Glomerular endothelial cell (primary cell): ENCODE results near the gene SLF2. TPM values are rescaled to one million over a fixed set of nuclear protein-coding genes. Genes with fewer than 3 reads are reported as not detected.
A peak's percentile ranks its signal among the peaks of the same experiment; 100 is the strongest.
"Not testable (repeated sequence)": the region's sequence is repeated elsewhere in the genome, so short reads cannot be mapped to it uniquely, and the experiment has no call there.

Source experiments
- DNase-seq: peaks from one replicate; pipeline ENCODE4 v3.0.0-alpha.2; 2011; ENCODE audit warnings: low read depth, low spot score; ENCODE audit errors: extremely low read depth
- total RNA-seq: library from RNA; depleted of rRNA; stranded (reverse); fragments of >200 nt; gene quantifications from 2 replicates; pipeline ENCODE4 v1.2.3, GENCODE V29; 2015

SLF2 gene
- total RNA-seq, 1 donor from 2014 or later = 29.5 TPM

DNA sequence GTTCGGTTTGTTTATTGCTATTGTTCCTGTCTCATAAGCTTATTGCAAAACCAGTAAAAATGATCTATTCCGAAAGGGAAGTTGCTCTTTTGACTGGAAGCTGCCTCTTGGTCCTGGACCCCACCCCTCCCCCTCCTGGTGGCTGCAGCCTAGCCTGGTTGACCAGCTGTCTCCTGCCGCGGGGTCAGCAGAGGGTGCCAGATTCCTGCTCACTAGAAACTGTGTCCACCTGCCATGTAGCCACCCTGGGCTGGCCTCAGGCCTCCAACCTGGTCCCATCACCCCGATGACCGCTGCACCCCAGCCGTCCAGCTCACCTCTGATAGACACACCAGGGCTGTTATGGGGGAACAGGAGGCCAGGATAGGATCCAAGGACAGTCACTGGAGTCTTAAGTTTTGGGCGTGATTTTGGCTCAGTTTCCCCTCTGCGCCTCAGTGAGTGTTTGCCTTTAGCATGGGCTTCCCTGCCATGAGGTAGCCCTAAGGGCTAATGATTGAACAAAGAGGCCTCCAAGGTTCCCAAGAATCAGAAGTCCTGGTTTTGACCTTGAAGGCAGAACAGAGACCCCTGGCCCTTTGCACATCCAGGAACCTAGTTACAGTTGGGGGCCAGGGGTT is 32.9 kb upstream of the SLF2 start:
- DNase-seq = no peak

DNA sequence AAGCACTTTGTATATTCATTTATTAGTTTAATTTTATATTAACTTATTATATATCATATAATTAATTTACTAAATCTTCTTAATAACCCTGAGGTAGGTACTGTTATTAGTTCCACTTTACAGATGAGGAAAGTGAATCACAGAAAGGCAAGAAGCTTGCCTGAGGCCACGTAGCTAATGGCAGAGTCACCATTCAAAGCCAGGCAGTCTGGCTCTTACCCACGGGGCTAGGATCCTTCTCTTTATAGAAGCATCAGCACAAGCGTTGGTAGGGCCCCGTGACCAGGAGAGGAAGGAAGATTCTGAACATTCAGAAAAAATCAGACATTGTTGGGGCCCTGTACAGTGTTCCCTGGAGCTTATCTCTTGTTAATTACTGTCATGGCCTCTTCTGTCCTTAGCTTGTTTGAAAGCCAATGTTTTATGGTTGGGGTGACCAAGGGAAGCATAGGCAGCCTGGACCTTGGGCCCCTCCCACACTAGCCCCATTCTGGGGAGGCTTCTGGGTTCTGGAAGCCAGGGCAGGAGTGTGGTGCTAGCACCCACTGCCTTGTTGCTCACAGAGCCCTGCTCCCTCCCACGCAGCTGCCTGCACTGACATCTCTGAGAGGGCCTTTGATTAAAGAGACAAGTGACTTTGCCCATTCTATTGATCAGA is 31.1 kb upstream of the SLF2 start:
- no peak for DNase-seq

DNA sequence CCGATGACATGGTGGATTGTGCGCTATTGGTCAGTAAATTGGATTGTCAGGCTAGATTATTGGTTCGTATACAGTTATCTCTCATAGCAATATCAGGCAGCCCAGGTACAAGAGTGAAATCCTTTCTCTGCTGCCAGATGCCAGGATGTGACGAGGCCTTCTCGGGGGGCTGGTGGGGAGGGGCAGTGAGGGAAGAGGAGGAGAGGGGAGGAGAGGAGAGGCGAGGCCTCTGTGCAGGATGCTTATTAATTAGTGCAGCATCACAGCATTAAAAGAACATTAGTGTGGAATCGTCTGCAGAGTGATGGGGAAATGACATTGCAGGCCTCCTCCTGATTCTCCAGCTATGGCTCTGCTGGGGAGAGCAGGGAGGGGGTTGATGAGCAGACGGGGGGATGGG is 30.5 kb upstream of the SLF2 start:
- no peak for DNase-seq

DNA sequence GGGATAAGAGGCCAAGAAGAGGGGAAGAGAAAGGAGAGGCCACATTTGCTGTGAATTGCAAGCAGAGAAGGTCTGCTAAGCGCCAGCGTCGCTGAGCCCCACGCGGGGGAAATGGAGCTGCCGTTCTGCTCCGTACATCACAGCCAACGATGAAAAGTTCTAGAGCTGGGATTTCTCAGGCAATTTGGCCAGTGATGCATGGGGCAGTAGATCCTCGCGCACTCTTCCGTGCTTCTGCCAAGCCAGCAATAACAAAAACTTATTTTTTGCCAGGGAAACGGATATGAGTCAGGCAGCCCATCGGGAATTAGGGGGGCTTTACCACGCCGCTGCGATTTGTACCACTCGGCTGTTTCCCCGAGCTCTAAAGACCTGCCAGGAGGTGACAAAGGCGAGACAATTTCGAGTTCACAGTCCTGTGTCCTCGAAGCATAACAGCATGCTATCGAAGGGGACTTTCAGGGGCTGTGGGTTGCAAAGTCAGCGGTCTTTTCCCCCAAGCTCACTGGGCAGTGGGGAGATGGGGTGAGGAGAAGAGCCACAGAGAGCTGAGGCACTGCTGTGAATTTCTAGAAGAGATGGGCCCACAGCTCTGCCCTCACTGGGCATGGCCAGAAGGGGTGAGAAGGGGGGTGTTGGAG is 30.0 kb upstream of the SLF2 start:
- no peak for DNase-seq

DNA sequence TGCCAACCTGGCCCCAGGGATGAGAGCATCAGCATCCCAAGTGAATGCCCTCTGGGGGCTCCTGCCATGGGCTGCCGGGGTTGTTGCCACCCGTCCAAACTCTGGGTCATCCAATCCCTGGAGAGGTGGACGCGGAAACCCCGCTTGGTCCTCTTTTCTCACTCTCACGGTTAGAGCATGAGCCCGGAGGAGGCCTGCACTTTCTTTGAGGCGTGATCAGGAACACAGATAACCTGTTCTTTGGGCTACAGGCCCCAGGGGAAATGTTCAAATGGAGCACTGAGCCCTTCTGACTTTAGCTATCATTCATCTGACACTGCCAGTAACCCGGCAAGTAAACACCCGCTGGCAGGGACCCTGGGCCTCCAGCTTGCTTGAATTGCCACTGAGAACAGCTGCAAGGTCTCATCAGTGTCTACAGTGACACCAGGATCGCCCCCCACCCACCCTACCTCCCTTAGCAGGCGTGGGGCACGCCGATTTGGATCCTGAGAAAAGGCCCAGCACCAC is 29.4 kb upstream of the SLF2 start:
- DNase-seq = no peak

DNA sequence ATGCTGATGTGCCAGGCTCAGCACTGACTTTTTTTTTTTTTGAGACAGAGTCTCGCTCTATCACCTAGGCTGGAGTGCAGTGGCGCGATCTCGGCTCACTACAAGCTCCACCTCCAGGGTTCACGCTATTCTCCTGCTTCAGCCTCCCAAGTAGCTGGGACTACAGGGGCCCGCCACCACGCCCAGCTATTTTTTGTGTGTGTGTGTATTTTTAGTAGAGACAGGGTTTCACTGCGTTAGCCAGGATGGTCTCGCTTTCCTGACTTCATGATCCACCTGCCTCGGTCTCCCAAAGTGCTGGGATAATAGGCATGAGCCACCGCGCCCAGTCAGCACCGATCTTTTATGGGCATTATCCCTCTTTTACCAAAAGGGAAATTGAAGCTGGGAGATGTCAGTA is 27.2 kb upstream of the SLF2 start:
- not testable (repeated sequence) for DNase-seq

DNA sequence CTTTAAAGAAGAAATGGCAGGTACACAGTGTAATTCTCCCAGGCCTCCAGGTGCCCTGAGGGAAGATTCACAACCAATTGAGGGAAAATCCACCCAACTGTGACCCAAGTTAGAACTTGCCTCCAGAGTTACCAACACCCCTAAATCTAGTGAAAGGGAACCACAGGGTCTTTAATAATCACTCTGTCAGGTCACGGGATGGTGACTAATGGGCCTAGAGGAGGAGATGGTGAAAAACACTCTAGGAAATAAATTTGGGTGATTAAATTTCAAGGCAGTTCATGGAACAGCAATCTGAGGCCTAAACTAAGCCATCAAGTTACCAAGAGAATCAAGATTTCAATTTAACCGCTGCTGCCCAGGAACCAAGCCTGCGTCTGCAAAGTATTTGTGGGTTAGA is 26.7 kb upstream of the SLF2 start:
- no peak for DNase-seq

DNA sequence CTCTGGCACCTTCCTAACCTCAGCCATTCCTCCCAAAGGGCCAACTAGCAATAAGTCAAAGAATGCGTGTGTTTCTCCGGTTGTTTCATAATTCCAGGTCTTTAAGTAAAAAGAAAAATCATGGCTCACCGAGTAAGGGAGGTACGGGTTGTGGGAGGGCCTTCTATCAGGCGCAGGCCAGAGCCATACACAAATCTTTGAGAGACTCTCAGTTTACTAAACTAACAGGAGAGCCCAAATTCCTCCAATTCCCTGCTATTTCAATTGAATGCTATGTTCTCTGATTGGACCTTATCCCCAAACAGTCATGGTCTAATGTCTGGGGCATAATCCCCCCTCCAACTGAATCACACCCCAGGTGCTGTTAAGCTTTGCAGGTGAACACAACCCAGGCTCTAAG is 26.2 kb upstream of the SLF2 start:
- DNase-seq = no peak

DNA sequence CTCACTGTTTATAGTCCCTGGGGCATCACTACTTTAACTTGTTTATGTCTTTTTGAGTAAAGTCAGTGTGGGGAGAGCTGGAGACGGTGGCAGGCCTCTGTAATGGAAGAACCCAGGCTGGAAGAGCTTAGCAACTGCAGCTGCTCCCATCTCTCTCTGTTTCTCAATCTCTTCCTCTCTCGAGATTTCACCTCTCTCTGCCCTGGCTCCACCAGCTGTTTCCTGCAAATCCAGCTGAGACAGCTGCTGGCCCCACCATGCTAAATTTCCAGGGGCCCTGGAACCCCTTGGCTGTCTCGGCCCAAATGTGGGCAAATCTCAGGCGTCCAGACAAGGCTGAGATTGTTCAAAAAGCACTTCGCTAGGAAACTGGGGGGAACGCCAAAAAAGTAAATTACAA is 25.8 kb upstream of the SLF2 start:
- no peak for DNase-seq

DNA sequence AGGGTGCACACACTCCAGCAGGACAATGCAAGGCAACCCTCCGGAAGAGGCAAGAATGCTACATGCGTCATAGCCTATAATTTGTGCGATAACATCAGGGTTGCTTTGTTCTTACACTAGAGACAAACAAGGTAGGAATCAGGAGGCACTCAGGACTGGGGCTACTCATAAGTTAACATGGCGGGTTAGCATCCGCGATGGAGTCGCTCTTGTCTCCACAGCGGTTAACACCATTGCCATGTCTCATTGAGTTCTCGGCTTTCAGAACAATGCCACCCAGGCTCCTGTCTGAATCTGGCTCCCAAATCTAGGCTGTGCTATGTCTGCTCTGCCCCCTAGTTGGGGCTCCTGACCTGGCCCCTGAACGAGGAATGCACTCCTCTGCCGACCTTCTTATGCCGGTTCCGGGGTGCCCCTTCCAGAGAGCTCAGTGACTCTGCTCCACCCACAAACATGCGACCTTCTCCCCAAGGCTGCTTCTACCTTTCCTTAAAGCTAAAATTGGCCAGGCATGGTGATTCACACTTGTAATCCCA is 24.9 kb upstream of the SLF2 start:
- no peak for DNase-seq

DNA sequence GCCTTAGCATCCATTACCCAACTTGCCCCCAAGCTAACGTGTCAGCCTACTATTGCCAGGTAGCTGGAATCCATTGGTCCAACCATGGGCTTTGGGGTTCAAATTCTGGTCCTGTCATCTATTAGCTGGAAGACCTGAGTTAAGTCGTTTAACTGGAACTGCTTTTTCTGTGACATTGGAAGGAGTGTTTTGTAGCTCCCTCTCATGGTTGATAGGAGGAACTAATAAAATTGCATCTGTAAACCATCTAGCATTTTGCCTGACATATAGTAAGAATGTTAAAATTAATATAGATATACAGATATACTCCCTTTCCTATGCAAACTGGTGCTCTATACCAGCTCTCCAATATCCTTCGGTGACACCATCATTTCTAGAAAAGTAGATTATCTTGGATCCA is 23.8 kb upstream of the SLF2 start:
- no peak for DNase-seq

DNA sequence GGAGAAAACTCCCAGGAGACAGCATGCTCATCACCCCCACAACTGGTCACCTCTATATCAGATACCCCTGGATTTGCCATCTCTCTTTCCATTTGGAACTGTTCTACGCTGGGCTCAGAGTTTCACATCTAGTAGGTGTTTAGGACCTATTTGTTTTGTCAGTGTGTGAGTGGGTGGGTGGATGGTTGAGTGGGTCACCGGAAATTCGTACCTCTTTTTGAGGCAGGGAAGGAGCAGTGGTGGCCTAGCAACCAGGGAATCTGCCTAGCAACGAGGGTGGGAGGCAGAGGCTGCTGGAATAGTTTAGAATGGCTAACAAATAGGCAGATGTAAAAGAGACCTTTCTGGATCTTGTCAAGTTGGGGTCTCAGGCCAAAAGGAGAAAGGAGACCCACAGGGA is 23.2 kb upstream of the SLF2 start:
- no peak for DNase-seq

DNA sequence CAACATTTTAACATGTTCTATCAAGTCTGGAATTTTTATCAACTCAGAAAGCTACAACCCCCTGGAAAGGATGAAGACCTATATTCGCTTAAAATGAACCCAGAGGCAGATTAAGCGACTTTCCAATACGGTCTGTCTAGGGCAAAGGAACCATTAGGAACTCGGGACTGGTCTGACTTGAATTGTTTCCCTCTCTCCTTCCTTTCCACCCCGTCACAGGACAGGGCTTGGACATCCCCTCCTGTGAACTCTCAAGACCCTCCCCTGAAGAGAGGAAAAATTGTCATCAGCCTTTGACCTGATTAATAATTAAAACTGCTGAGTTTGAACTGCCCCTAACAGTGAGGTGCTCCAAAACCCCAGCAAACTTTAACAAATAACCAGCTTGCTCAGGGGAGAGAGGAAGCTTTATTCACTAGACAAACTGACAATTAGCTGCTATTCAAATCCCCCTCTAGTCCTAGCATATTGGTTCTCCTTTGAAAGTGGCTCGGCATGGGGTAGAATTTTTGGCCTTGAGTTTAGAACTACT is 22.6 kb upstream of the SLF2 start:
- no peak for DNase-seq

DNA sequence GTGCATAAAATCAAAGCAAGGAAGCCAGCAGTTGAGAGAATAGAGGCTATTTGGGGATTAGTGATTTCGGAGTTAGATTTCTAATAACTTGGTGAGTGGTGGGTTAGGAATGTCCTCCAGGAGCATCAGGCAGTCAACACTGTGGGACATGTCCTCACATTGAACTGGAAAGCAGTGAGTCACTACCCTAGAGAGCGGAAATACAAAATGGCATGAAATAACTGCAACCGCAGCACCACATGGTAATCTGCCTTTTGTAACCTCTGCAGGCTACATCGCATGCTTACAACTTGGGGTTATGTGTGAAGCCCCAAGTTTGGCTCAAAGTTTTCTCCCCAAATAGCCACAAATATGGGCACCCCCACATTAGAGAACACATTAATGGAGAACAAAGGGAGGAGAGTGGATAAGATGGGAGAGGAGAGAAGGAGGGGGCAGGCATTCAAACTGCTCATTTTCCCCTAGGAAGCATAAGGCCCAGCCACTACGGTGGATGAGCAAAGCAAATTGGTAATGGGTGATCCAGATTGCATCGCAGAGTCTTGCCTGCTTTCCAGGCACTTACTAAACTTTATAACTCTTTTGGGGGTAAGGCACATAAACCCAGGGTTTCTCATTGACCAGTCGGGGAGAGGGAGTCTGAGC is 22.0 kb upstream of the SLF2 start:
- DNase-seq = peak; percentile 68

DNA sequence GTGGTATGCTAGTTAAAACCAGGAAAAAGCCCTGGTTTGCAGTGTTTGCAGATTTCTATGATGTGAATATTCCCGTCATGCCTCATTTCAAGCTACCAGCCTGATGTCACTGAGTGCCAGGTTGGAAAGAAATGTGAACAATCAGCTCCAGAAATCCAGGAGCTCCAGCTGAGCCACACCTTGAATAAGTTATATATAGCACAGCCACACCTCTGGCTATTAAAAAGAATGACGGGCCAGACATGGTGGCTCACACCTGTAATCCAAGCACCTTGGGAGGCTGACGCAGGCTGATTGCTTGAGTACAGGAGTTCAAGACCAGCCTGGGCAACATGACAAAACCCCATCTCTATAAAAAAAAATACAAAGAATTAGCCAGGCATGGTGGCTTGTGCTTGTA is 18.7 kb upstream of the SLF2 start:
- DNase-seq = no peak

DNA sequence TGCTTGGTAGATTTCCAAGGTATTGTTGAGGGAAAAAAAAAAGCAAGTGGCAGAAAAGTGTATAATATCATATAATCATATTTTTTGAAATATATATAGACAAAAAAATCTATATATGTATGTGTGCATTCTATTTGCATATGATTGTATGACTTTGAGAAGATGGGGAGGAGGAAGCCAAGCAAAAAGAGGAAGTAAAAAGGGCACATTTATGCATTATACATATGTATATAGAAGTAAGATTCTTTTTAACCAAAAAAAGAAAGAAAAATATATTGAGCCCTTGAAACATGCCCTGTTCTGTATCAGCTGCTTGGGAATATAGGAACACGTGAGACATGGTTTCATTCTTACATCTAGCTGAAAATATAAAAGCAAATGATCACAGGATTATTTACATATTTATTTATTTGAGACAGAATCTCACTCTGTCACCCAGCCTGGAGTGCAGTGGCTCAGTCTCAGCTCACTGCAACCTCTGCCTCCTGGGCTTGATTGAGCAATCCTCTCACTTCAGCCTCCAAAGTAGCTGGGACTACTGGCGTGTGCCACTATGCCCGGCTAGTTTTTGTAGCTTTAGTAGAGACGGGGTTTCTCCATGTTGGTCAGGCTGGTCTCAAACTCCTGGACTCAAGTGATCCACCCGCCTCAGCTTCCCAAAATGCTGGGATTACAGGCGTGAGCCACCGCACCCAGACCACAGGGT is 18.0 kb upstream of the SLF2 start:
- no peak for DNase-seq

DNA sequence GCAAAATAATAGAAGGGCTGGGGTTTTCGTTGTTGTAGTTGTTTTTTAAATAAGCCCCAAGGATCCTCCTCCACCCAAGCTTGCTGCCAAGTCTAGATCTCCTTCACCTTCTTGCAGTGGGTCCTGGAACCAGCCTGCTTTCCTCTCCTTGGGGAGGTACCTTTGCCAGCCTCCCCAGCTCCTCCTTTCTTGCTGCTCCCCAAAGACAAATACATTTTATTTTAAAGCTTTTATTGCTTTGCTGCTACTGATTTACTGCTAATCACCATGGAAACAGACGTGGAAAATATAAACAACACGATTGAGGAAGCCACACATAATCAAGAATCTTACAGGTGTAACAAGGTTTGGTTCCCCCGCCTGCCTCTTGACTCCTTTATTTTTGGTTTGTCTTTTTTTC is 17.4 kb upstream of the SLF2 start:
- no peak for DNase-seq

DNA sequence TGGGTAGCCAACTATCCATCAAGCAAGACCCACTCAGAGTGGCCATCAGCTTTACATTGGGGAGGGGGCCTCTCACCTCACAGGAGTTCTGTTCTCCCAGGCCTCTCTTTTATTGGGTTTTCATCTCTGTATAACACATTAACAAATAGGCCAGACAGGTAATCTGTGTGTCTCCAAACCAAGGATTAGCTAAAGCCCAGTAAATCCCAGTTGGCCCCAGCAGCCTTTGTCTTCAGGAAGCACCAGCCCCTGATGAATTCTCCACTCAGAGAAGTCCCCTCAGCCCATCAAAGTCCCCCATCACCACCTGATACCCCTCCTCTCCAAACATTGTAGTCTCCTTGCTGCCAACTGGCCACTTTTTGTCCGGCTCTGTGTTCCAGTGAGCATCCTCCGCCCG is 16.9 kb upstream of the SLF2 start:
- DNase-seq = no peak

DNA sequence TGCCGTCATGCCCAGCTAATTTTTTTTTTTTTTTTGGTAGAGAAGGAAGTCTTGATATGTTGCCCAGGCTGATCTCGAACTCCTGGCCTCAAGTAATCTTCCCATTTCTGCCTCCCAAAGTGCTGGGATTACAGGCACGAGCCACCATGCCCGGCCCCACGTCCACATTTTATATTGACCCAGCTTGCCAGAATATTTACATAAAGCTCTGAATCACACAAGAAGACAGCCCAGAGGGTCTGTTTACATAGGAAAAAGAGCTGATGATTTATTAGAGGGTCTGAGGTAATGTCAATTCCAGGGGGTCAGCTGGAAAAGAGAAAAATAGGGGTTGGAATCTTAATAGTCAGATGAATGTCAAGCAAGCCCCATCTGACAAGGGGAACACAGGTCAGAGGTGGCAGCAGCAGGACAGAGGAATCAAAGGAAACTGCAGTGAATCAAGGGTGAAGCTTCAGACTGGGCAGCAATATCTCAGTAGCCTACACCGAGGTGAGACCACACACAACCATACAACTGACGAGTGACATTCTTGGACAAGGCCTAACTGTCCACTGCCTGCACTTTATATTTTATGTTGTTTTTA is 15.8 kb upstream of the SLF2 start:
- no peak for DNase-seq

DNA sequence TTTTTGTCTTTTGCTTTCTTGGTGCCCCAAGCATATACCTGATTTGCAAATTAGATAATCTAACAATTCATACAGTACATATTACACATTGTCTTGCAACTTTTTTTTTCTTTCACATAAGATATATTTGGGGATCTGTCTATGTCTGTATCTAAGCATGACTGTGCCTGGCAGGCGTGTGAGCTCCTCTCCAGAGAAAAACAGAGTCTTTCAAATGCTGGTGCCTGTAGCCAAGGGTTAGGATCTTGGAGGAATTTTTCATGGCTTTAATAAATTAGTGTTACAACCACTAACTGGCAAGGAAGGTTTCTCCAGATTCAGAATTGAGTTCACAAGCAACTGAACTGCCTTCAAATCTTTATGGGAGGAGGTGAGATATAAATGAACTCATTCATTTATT is 14.8 kb upstream of the SLF2 start:
- DNase-seq = no peak
